Fibroblast of villous mesenchyme (primary cell): ENCODE measurements around the gene RBM20. TPM values are rescaled to one million over a fixed set of nuclear protein-coding genes. Genes with fewer than 3 reads are reported as not detected.
"Not testable (repeated sequence)": the region's sequence is repeated elsewhere in the genome, so short reads cannot be mapped to it uniquely, and the experiment has no call there.

Experiments used
- DNase-seq: peaks from one replicate; pipeline ENCODE4 v3.0.0-alpha.2; 2010; ENCODE audit warnings: low read depth
- H3K4me3 ChIP-seq: 2 replicates; pipeline ENCODE4 v1.5.1; 2011; ENCODE audit warnings: low read depth, mild to moderate bottlenecking, low read length
- total RNA-seq: library from RNA; depleted of rRNA; stranded (reverse); fragments of >200 nt; gene quantifications from 2 replicates; pipeline ENCODE4 v1.2.3, GENCODE V29; 2012
- TF ChIP-seq, protein P1 (sequence below): IDR thresholded peaks from 2 replicates; pipeline ENCODE4 v1.5.1; 2012; ENCODE audit warnings: low read depth, mild to moderate bottlenecking, low read length; ENCODE audit not compliant: insufficient read depth

RBM20 gene
- total RNA-seq, 1 donor = under 0.01 TPM

DNA sequence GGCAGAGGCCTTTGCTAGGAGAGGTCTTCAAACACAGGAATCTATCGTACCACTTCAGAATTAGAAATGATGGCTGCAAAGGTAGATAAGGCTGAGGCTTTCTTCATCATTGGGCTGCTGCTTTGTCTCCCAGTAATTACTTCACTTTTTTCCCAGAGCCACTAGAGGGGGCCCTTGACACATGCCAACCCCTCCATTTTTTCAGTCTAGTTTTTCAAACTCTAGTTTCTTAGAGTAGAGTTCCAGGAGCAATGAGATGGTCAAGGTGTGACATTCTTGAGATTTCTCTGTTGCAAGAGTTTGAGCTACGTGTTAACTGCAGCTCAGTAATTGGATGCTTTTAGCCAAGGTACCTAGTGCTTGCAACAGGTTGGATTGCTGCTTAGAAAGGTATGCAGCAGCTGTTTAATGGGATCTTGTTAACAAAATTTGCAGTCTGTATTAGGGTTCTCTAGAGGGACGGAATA is 33.8 kb upstream of the RBM20 start:
- TF ChIP-seq, protein P1, sequence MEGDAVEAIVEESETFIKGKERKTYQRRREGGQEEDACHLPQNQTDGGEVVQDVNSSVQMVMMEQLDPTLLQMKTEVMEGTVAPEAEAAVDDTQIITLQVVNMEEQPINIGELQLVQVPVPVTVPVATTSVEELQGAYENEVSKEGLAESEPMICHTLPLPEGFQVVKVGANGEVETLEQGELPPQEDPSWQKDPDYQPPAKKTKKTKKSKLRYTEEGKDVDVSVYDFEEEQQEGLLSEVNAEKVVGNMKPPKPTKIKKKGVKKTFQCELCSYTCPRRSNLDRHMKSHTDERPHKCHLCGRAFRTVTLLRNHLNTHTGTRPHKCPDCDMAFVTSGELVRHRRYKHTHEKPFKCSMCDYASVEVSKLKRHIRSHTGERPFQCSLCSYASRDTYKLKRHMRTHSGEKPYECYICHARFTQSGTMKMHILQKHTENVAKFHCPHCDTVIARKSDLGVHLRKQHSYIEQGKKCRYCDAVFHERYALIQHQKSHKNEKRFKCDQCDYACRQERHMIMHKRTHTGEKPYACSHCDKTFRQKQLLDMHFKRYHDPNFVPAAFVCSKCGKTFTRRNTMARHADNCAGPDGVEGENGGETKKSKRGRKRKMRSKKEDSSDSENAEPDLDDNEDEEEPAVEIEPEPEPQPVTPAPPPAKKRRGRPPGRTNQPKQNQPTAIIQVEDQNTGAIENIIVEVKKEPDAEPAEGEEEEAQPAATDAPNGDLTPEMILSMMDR = peak; percentile 86
- peak; percentile 59 for DNase-seq
- no peak overlapping the region for H3K4me3 ChIP-seq

DNA sequence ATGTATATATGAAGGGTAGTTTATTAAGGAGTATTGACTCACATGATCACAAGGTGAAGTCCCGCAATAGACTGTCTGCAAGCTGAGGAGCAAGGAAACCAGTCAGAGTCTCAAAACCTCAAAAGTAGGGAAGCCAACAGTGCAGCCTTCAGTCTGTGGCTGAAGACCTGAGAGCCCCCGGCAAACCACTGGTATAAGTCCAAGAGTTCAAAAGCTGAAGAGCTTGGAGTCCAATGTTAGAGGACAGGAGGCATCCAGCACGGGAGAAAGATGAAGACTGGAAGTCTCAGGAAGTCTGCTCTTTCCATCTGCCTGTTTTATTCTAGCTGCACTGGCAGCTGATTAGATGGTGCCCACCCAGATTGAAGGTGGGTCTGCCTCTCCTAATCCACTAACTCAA is 33.4 kb upstream of the RBM20 start:
- not testable (repeated sequence) for H3K4me3 ChIP-seq, DNase-seq

DNA sequence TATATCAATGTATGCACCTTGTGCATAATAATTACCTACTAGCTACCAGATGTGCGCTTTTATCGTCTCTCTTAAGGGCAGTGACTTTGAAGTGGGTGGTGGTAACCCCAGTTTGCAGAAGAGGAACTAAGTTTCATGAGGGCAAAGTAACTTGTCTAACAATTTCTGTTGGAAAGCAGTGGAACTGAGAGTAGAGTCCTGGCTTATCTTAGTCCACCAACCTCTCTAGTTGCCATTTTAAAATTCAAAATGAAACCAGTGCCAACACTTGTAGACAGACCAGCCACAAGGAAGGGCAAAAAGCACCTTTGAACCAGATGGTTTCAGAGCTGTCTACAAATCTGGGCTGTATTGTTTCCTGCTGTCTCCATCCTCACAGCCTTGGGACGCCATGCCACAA is 32.0 kb upstream of the RBM20 start:
- DNase-seq = no peak
- TF ChIP-seq, protein P1 = no peak
- no peak overlapping the region for H3K4me3 ChIP-seq

DNA sequence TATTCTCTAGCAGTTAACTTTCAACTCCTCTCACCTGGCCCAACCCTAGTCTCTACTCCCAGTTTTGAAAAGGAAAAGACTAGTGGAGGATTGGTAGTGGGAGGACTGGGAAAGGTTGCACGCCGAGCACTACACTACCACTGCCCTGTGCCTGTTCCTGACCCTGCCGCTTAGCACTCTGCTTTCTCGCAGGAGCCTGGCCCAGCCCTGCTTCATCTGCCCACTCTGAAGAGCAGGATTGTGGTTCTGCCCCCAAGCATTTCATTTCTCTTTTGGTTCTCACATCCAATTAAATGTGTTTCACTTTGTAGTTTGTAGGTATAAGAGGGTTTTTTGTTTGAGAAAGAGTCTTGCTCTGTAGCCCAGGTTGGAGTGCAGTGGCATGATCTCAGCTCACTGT is 31.5 kb upstream of the RBM20 start:
- no peak overlapping the region for H3K4me3 ChIP-seq
- TF ChIP-seq, protein P1 = no peak
- DNase-seq = no peak

DNA sequence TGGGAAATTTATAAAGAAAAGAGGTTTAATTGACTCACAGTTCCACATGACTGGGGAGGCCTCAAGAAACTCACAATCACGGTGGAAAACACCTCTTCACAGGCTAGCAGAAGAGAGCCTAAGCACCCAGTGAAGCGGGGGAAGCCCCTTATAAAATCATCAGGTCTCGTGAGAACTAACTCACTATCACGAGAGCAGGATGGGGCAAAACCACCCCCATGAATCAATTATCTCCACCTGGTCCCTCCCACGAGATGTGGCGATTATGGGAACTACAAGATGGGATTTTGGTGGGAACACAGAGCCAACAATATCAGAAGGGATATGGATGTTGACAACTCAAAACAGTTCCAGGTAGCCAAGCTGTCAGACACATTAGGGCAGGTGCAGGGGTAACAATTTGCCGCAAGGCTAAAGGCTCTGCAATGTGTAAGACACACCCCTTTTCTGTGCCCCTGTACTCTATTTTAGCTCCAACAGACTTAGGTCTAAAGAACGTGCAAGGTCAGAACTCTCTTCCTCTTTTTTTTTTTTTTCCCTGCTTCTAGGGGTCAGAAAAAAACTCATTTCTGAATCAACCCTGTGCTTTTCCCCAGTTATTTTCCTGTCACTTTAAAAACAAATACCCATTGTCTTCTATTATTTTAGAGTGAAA is 30.7 kb upstream of the RBM20 start:
- no peak overlapping the region for H3K4me3 ChIP-seq
- no peak for DNase-seq
- TF ChIP-seq, protein P1 = no peak

DNA sequence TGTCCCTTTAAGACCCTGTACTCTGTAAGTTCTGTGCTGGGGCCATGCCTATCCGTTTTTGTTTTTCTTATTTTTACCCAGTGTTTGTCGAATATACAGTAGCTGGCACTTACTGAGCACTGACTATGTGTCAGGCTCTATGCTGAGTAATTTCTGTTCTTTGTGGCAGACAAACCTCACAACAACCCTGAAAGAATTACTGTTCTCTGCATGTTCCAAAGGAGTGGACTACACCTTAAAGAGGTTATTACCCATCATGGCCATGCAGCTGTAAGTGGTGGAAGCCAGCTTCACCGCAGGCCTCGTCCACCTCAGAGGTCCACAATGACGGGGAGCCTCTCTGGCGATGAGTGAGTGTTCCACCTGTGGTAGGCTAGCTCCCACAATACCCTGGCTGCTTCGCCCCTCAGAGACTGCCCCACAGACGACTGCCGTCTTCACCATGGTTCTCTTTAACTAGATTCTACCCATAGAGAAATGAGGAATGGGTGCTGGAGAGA is 30.1 kb upstream of the RBM20 start:
- TF ChIP-seq, protein P1 = no peak
- DNase-seq = no peak
- no peak overlapping the region for H3K4me3 ChIP-seq

DNA sequence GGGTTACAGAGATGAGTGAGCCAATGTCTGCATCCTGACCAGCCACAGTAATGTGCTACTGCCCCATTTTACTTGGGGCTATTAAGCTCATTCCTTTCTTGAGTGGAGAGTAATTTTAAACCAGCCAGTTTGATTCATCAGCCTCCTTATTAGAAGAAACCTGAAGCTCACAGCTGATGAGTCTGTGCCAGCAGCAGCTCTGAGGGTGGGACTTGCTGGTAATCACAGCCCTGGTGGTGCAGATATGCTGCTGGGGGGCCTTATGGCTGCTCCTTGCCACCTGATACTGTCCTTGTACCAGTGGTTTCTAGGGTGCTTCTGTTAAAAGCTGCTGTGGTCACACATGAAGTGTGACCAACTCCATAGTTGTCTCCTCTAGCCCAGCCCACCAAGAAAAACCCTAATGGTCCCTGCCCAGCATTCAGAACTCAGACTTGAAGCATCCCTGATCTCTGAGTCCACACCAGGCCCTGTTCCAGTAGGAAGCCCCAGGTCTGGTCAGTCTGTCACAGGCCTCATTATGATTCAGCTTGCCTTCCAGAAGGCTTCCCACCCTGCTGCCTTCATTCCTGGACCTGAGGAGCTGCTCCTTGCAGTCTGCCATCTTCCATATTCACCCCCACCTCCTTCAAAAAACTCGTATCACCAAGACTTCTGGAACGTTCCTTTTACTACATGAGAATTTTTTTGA is 28.9 kb upstream of the RBM20 start:
- TF ChIP-seq, protein P1 = no peak
- H3K4me3 ChIP-seq = no peak overlapping the region
- DNase-seq = no peak
